Fibroblast of pulmonary artery (primary cell): Measurements from ENCODE around the gene COLQ.

Source experiments
- DNase-seq: peaks from one replicate; pipeline ENCODE4 v3.0.0-alpha.2; 2010; ENCODE audit warnings: low read depth
- H3K4me3 ChIP-seq: replicated peaks from 2 replicates; pipeline ENCODE4 v1.5.1; 2011; ENCODE audit warnings: low read depth, mild to moderate bottlenecking, control low read depth, low read length, moderate library complexity
- CTCF ChIP-seq: IDR thresholded peaks from 2 replicates; pipeline ENCODE4 v1.5.1; 2011; ENCODE audit warnings: mild to moderate bottlenecking, control low read depth, low read length, inconsistent platforms; ENCODE audit errors: missing control alignments

COLQ gene

GRCh38 chr3:15471861-15472260 lies 49.6 kb downstream of the COLQ start:
- TF ChIP-seq CTCF: no peak
- no peak overlapping the region for H3K4me3 ChIP-seq
- DNase-seq: no peak

- DNase-seq: no peak
- H3K4me3 ChIP-seq: no peak overlapping the region
- no peak for TF ChIP-seq CTCF
These were observed 50.7 kb downstream of the COLQ start for GRCh38 chr3:15470849-15471248.

- H3K4me3 ChIP-seq: no peak overlapping the region
- TF ChIP-seq CTCF: no peak
- no peak for DNase-seq
These were observed 51.2 kb downstream of the COLQ start for GRCh38 chr3:15470261-15470660.

GRCh38 chr3:15467227-15468181 lies 54.0 kb downstream of the COLQ start:
- DNase-seq: no peak
- TF ChIP-seq CTCF: no peak
- no peak overlapping the region for H3K4me3 ChIP-seq

GRCh38 chr3:15465876-15466585 lies 55.5 kb downstream of the COLQ start:
- no peak for TF ChIP-seq CTCF
- no peak overlapping the region for H3K4me3 ChIP-seq
- DNase-seq: no peak

GRCh38 chr3:15462451-15462850 lies 59.1 kb downstream of the COLQ start:
- H3K4me3 ChIP-seq: no peak overlapping the region
- TF ChIP-seq CTCF: no peak
- no peak for DNase-seq
